Posterior vena cava (tissue), 2 donors: ENCODE results near the gene DUSP22. TPM values are rescaled to one million over a fixed set of nuclear protein-coding genes. Genes with fewer than 3 reads are reported as not detected.

ENCODE experiments used
- DNase-seq: peaks from one replicate; pipeline ENCODE4 v3.0.0-alpha.2; 2020; ENCODE audit warnings: low spot score
- intact Hi-C, 2 donors: fragments of 100-400 bp; cut with DNase I; formaldehyde crosslinking; loops; one replicate each; pipeline versions ENCODE4 v1.14.1 to v1.14.2; 2022 to 2023
- total RNA-seq, 2 donors: library from RNA; stranded (reverse); fragmentation: NEBNext Ultra II Directional; extraction: Animal tissue kit (Norgen Biotek cat#: 25700); gene quantifications; one replicate each; pipeline ENCODE4 v1.2.1, GENCODE V29; 2021
- donor health status: DM: yes; HTN: yes; CAD: no.
- donor health status: DM: yes; HTN: yes; CAD: no.

Gene DUSP22
- total RNA-seq, 2 donors from 2014 or later: 45.7 to 51.8 TPM

- DNase-seq: peak; percentile 45
Measured at GRCh38 chr6:355373-356208, 63.3 kb downstream of the DUSP22 start.

GRCh38 chr6:356828-357251 is 64.6 kb downstream of the DUSP22 start:
- intact Hi-C loops: no loop called here
- peak; percentile 85 for DNase-seq

More at GRCh38 chr6:355373-356208, 63.3 kb downstream of the DUSP22 start:
- intact Hi-C loops: no loop called here

GRCh38 chr6:357261-357790 is 65.0 kb downstream of the DUSP22 start:
- DNase-seq: peak; percentile 82
- intact Hi-C loops: no loop called here

GRCh38 chr6:357791-358341 is 65.6 kb downstream of the DUSP22 start:
- intact Hi-C loops: no loop called here
- peak; percentile 80 for DNase-seq

GRCh38 chr6:358432-358831 is 66.1 kb downstream of the DUSP22 start:
- DNase-seq: peak; percentile 85
- intact Hi-C loops: no loop called here

GRCh38 chr6:358847-359246 is 66.6 kb downstream of the DUSP22 start:
- DNase-seq: no peak
- intact Hi-C loops: no loop called here

GRCh38 chr6:359261-360035 is 67.2 kb downstream of the DUSP22 start:
- intact Hi-C loops: no loop called here
- DNase-seq: peak; percentile 79

- intact Hi-C loops: no loop called here
Measured at GRCh38 chr6:360349-360748, 68.1 kb downstream of the DUSP22 start.

GRCh38 chr6:360764-361373 is 68.6 kb downstream of the DUSP22 start:
- peak; percentile 78 for DNase-seq
- intact Hi-C loops: no loop called here

More at GRCh38 chr6:360349-360748, 68.1 kb downstream of the DUSP22 start:
- peak; percentile 31 for DNase-seq

GRCh38 chr6:361411-362132 is 69.3 kb downstream of the DUSP22 start:
- DNase-seq: peak; percentile 67
- intact Hi-C loops: no loop called here

GRCh38 chr6:362231-362923 is 70.1 kb downstream of the DUSP22 start:
- intact Hi-C loops: no loop called here
- peak; percentile 62 for DNase-seq

- no peak for DNase-seq
- intact Hi-C loops: no loop called here
Measured at GRCh38 chr6:362924-363249, 70.6 kb downstream of the DUSP22 start.

- intact Hi-C loops: no loop called here
Measured at GRCh38 chr6:363291-363690, 71.0 kb downstream of the DUSP22 start.

GRCh38 chr6:363909-364308 is 71.6 kb downstream of the DUSP22 start:
- no peak for DNase-seq

More at GRCh38 chr6:363291-363690, 71.0 kb downstream of the DUSP22 start:
- no peak for DNase-seq

GRCh38 chr6:364609-365540 is 72.6 kb downstream of the DUSP22 start:
- intact Hi-C loops: no loop called here
- DNase-seq: peak; percentile 81

More at GRCh38 chr6:363909-364308, 71.6 kb downstream of the DUSP22 start:
- intact Hi-C loops: no loop called here

- intact Hi-C loops: no loop called here
- DNase-seq: no peak
Measured at GRCh38 chr6:365835-366234, 73.5 kb downstream of the DUSP22 start.
